ENCODE measurements around the gene ADARB2.
"Not testable (repeated sequence)": the region's sequence is repeated elsewhere in the genome, so short reads cannot be mapped to it uniquely, and the experiment has no call there.

Gene ADARB2

GRCh38 chr10:1449572-1450205, 287.6 kb downstream of the ADARB2 start:
- H3K4me1 ChIP-seq (ENCODE audit: control insufficient read depth, insufficient read depth, low read length): no peaks in the 10 kb centered on the region
- no peaks in the 10 kb centered on the region for H3K36me3 ChIP-seq (ENCODE audit: control insufficient read depth, insufficient read depth, low read length, severe bottlenecking)
- no peaks in the 10 kb centered on the region for H3K27me3 ChIP-seq (replicated peaks; ENCODE audit: control insufficient read depth, insufficient read depth, low read length)
- H3K9ac ChIP-seq (ENCODE audit: low read length): no peak overlapping the region
- no peak for DNase-seq (ENCODE audit: low read depth)
- H3K4me3 ChIP-seq (ENCODE audit: low read length): no peak overlapping the region
- H3K9me3 ChIP-seq (ENCODE audit: control insufficient read depth, low read length): no peaks in the 10 kb centered on the region

DNA sequence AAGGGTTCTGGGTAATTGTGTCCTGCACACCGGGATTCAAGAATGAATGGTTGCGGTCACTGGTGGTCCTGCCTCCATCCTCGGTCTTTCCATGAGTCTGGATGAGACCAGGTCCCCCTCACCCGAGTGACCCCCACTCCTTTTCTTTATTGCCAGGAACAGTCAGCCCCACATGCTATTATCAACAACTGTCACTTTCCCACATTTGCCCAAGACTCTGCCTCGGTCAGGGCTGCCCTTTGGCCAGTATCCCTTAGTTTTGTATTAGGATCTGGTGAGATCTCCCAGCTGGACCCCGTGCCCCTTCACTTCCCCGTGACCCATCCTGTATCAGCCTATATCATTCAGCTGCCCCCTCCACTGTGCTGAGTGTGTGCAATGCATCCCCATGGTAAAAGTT, 288.3 kb downstream of the ADARB2 start:
- Histone ChIP-seq H3K4me1 (ENCODE audit: control insufficient read depth, insufficient read depth, low read length) (no peaks in the 10 kb centered on the region), H3K27me3 (replicated peaks; ENCODE audit: control insufficient read depth, insufficient read depth, low read length) (no peaks in the 10 kb centered on the region), H3K9ac (ENCODE audit: low read length) (no peak overlapping the region), H3K9me3 (ENCODE audit: control insufficient read depth, low read length) (no peaks in the 10 kb centered on the region), H3K36me3 (ENCODE audit: control insufficient read depth, insufficient read depth, low read length, severe bottlenecking) (no peaks in the 10 kb centered on the region), H3K4me3 (ENCODE audit: low read length) (no peak overlapping the region)
- no peak for DNase-seq (ENCODE audit: low read depth)

GRCh38 chr10:1448252-1448930, 288.9 kb downstream of the ADARB2 start:
- H3K36me3 ChIP-seq (ENCODE audit: control insufficient read depth, insufficient read depth, low read length, severe bottlenecking): no peaks in the 10 kb centered on the region
- H3K9me3 ChIP-seq (ENCODE audit: control insufficient read depth, low read length): no peaks in the 10 kb centered on the region
- no peaks in the 10 kb centered on the region for H3K4me1 ChIP-seq (ENCODE audit: control insufficient read depth, insufficient read depth, low read length)
- no peak overlapping the region for H3K4me3 ChIP-seq (ENCODE audit: low read length)
- no peak overlapping the region for H3K9ac ChIP-seq (ENCODE audit: low read length)
- DNase-seq (ENCODE audit: low read depth): no peak
- H3K27me3 ChIP-seq (replicated peaks; ENCODE audit: control insufficient read depth, insufficient read depth, low read length): no peaks in the 10 kb centered on the region

GRCh38 chr10:1444826-1445225, 292.5 kb downstream of the ADARB2 start:
- H3K4me1 ChIP-seq (ENCODE audit: control insufficient read depth, insufficient read depth, low read length): no peaks in the 10 kb centered on the region
- no peaks in the 10 kb centered on the region for H3K27me3 ChIP-seq (replicated peaks; ENCODE audit: control insufficient read depth, insufficient read depth, low read length)
- no peaks in the 10 kb centered on the region for H3K36me3 ChIP-seq (ENCODE audit: control insufficient read depth, insufficient read depth, low read length, severe bottlenecking)
- no peak overlapping the region for H3K9ac ChIP-seq (ENCODE audit: low read length)
- no peak for DNase-seq (ENCODE audit: low read depth)
- no peaks in the 10 kb centered on the region for H3K9me3 ChIP-seq (ENCODE audit: control insufficient read depth, low read length)
- no peak overlapping the region for H3K4me3 ChIP-seq (ENCODE audit: low read length)

- no peaks in the 10 kb centered on the region for H3K9me3 ChIP-seq (ENCODE audit: control insufficient read depth, low read length)
- DNase-seq (ENCODE audit: low read depth): no peak
- H3K4me3 ChIP-seq (ENCODE audit: low read length): no peak overlapping the region
These were observed 296.4 kb downstream of the ADARB2 start for GRCh38 chr10:1440897-1441296.

DNA sequence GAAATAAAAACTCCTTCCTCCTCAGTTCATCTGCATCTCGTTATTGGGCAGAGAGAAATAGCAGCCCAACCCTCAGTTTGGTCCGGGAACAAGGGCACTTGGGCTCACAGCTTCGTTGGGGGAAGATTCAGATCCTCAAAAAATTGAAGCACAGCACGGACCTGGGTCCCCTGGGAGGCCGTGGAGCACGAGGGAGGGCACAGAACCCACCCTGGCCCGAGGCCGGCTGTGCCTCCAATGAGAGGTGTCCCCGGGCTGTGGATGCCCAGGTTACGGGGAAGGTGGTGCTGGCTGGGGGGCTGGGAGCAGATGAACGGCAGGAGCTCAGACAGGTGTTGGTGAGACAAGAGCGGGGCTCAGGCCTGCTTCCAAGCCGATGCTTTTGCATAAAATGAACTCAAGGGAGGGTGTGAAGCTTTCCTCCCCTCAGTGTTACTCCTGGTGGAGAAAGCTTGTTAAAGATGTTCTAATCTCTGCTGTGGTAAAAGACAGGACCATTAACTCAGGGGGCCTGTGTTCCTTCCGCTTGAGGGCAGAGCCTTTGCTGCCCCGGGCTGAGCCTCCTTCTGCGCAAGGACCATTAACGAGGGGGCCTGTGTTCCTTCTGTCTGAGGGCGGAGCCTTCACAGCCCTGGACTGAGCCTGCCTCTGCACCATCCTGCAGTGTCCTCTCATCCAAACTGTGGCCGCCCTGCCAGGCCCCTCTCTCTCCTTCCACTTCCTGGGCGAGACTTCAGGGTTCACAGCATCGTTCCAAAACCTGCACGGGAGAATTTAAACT, 302.2 kb downstream of the ADARB2 start:
- DNase-seq (ENCODE audit: low read depth): no peak
- H3K36me3 ChIP-seq (ENCODE audit: control insufficient read depth, insufficient read depth, low read length, severe bottlenecking): no peaks in the 10 kb centered on the region
- no peaks in the 10 kb centered on the region for H3K27me3 ChIP-seq (replicated peaks; ENCODE audit: control insufficient read depth, insufficient read depth, low read length)
- H3K4me3 ChIP-seq (ENCODE audit: low read length): no peak overlapping the region
- H3K9ac ChIP-seq (ENCODE audit: low read length): no peak overlapping the region
- no peaks in the 10 kb centered on the region for H3K4me1 ChIP-seq (ENCODE audit: control insufficient read depth, insufficient read depth, low read length)
- H3K9me3 ChIP-seq (ENCODE audit: control insufficient read depth, low read length): peaks cover 25% of the 10 kb centered on the region

More at GRCh38 chr10:1440897-1441296, 296.4 kb downstream of the ADARB2 start:
- no peaks in the 10 kb centered on the region for H3K4me1 ChIP-seq (ENCODE audit: control insufficient read depth, insufficient read depth, low read length)
- no peaks in the 10 kb centered on the region for H3K36me3 ChIP-seq (ENCODE audit: control insufficient read depth, insufficient read depth, low read length, severe bottlenecking)
- no peaks in the 10 kb centered on the region for H3K27me3 ChIP-seq (replicated peaks; ENCODE audit: control insufficient read depth, insufficient read depth, low read length)
- no peak overlapping the region for H3K9ac ChIP-seq (ENCODE audit: low read length)

- no peak for DNase-seq (ENCODE audit: low read depth)
- Histone ChIP-seq H3K27me3 (replicated peaks; ENCODE audit: control insufficient read depth, insufficient read depth, low read length) (no peaks in the 10 kb centered on the region), H3K4me3 (ENCODE audit: low read length) (no peak overlapping the region), H3K9ac (ENCODE audit: low read length) (no peak overlapping the region), H3K9me3 (ENCODE audit: control insufficient read depth, low read length) (peaks cover 32% of the 10 kb centered on the region), H3K36me3 (ENCODE audit: control insufficient read depth, insufficient read depth, low read length, severe bottlenecking) (no peaks in the 10 kb centered on the region), H3K4me1 (ENCODE audit: control insufficient read depth, insufficient read depth, low read length) (no peaks in the 10 kb centered on the region)
These were observed 303.1 kb downstream of the ADARB2 start for GRCh38 chr10:1434202-1434601.

DNA sequence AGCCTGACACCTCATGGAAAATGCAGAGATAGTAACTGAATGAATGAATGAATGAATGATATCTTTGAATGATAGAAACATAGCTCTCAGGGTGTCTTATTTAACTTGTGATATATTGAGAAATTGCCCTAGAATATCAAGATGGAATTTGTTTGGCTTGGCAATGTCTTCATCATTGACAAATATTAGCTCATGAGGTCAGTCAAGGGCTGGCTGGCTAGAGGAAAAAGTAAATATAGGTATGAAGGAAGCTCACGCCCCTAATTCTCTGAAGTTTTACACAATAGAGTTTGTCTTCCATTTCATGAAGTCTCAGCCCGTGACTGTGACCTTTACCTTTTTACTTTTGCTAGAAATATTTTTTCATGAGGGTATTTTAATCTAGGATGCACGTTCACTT, 305.2 kb downstream of the ADARB2 start:
- no peaks in the 10 kb centered on the region for H3K27me3 ChIP-seq (replicated peaks; ENCODE audit: control insufficient read depth, insufficient read depth, low read length)
- no peaks in the 10 kb centered on the region for H3K36me3 ChIP-seq (ENCODE audit: control insufficient read depth, insufficient read depth, low read length, severe bottlenecking)
- peaks cover 32% of the 10 kb centered on the region for H3K9me3 ChIP-seq (ENCODE audit: control insufficient read depth, low read length)
- DNase-seq (ENCODE audit: low read depth): no peak
- H3K4me1 ChIP-seq (ENCODE audit: control insufficient read depth, insufficient read depth, low read length): no peaks in the 10 kb centered on the region
- no peak overlapping the region for H3K9ac ChIP-seq (ENCODE audit: low read length)
- H3K4me3 ChIP-seq (ENCODE audit: low read length): no peak overlapping the region

- Histone ChIP-seq H3K36me3 (ENCODE audit: control insufficient read depth, insufficient read depth, low read length, severe bottlenecking) (no peaks in the 10 kb centered on the region), H3K4me3 (ENCODE audit: low read length) (no peak overlapping the region), H3K9me3 (ENCODE audit: control insufficient read depth, low read length) (peaks cover 32% of the 10 kb centered on the region), H3K27me3 (replicated peaks; ENCODE audit: control insufficient read depth, insufficient read depth, low read length) (no peaks in the 10 kb centered on the region), H3K9ac (ENCODE audit: low read length) (no peak overlapping the region), H3K4me1 (ENCODE audit: control insufficient read depth, insufficient read depth, low read length) (no peaks in the 10 kb centered on the region)
- DNase-seq (ENCODE audit: low read depth): no peak
These were observed 306.1 kb downstream of the ADARB2 start for GRCh38 chr10:1431229-1431628.

GRCh38 chr10:1427521-1428186, 309.7 kb downstream of the ADARB2 start:
- not testable (repeated sequence) for H3K9ac ChIP-seq (ENCODE audit: low read length); H3K4me1 ChIP-seq (ENCODE audit: control insufficient read depth, insufficient read depth, low read length); H3K27me3 ChIP-seq (replicated peaks; ENCODE audit: control insufficient read depth, insufficient read depth, low read length); H3K4me3 ChIP-seq (ENCODE audit: low read length); DNase-seq (ENCODE audit: low read depth); H3K36me3 ChIP-seq (ENCODE audit: control insufficient read depth, insufficient read depth, low read length, severe bottlenecking)
- H3K9me3 ChIP-seq (ENCODE audit: control insufficient read depth, low read length): peaks cover 29% of the 10 kb centered on the region

- Histone ChIP-seq H3K9me3 (ENCODE audit: control insufficient read depth, low read length) (peaks cover 24% of the 10 kb centered on the region), H3K4me1 (ENCODE audit: control insufficient read depth, insufficient read depth, low read length) (no peaks in the 10 kb centered on the region), H3K9ac (ENCODE audit: low read length) (no peak overlapping the region), H3K4me3 (ENCODE audit: low read length) (no peak overlapping the region), H3K27me3 (replicated peaks; ENCODE audit: control insufficient read depth, insufficient read depth, low read length) (no peaks in the 10 kb centered on the region), H3K36me3 (ENCODE audit: control insufficient read depth, insufficient read depth, low read length, severe bottlenecking) (no peaks in the 10 kb centered on the region)
- no peak for DNase-seq (ENCODE audit: low read depth)
These were observed 310.5 kb downstream of the ADARB2 start for GRCh38 chr10:1426786-1427185.

All from adipocyte (in vitro differentiated cells).